HEK293 (cell line): Measurements from ENCODE around the gene RAB20.

Experiments used
- CTCF ChIA-PET: fragments of 350-600 bp; formaldehyde crosslinking; extraction: SDS; loops from one replicate; lab custom pipeline; 2021; ENCODE audit warnings: antibody characterized with exemption; lab: Yijun Ruan, JAX
- POLR2A ChIA-PET: fragments of 300-600 bp; formaldehyde crosslinking; extraction: SDS; loops from one replicate; lab custom pipeline; 2020; ENCODE audit warnings: antibody characterized with exemption, inconsistent platforms; lab: Yijun Ruan, JAX
- H3K27ac ChIP-seq: fragments of 200-500 bp; sonication (Bioruptor generic); 2 replicates; pipeline ENCODE4 v1.5.1; 2014; ENCODE audit warnings: low read depth, low read length, control low read depth, inconsistent platforms; ENCODE audit errors: extremely low read depth
- H3K36me3 ChIP-seq, 2 experiments: fragments of 200-500 bp in 1 of 2; sonication (Bioruptor generic) in 1 of 2; 1 replicate in 1 of 2; 2 replicates in 1 of 2; pipeline ENCODE4 v1.5.1; 2014 to 2017; ENCODE audit warnings: inconsistent platforms in 2 of 2, low read length in 2 of 2; ENCODE audit not compliant: control insufficient read depth in 2 of 2, insufficient read depth in 1 of 2
- H3K4me1 ChIP-seq: fragments of 200-500 bp; sonication (Bioruptor generic); 2 replicates; pipeline ENCODE4 v1.5.1; 2014; ENCODE audit warnings: mild to moderate bottlenecking, low read length, inconsistent platforms; ENCODE audit not compliant: control insufficient read depth, insufficient read depth
- H3K4me3 ChIP-seq: 2 replicates; pipeline ENCODE4 v1.5.1; 2011; ENCODE audit warnings: low read depth, mild to moderate bottlenecking, control low read depth, low read length, moderate library complexity
- H3K9me3 ChIP-seq: fragments of 200-500 bp; sonication (Bioruptor generic); 2 replicates; pipeline ENCODE4 v1.5.1; 2014; ENCODE audit warnings: low read depth, low read length, inconsistent platforms; ENCODE audit not compliant: control insufficient read depth, insufficient read depth
- EGR2 ChIP-seq: fragments of 450-650 bp; formaldehyde crosslinking; IDR thresholded peaks from 2 replicates; pipeline ENCODE4 v1.5.1; 2016; ENCODE audit warnings: low read depth, missing biosample characterization, missing genetic modification characterization
- ELK4 ChIP-seq: IDR thresholded peaks from 2 replicates; pipeline ENCODE4 v1.6.1; 2011; ENCODE audit warnings: mild to moderate bottlenecking, low read depth, low read length, borderline replicate concordance
- ZBTB1 ChIP-seq: fragments of 450-650 bp; formaldehyde crosslinking; IDR thresholded peaks from 2 replicates; pipeline ENCODE4 v1.5.1; 2016; ENCODE audit warnings: missing biosample characterization, missing genetic modification characterization
- ZBTB7A ChIP-seq: fragments of 450-650 bp; formaldehyde crosslinking; IDR thresholded peaks from 2 replicates; pipeline ENCODE4 v1.5.1; 2016; ENCODE audit warnings: low read depth, missing biosample characterization, missing genetic modification characterization
- ZFHX2 ChIP-seq: fragments of 450-650 bp; formaldehyde crosslinking; conservative IDR thresholded peaks from 2 replicates; pipeline ENCODE4 v1.5.1; 2016; ENCODE audit warnings: missing biosample characterization, missing genetic modification characterization
- ZIC2 ChIP-seq: fragments of 450-650 bp; formaldehyde crosslinking; IDR thresholded peaks from 2 replicates; pipeline ENCODE4 v1.5.1; 2016; ENCODE audit warnings: missing biosample characterization, missing genetic modification characterization
- ZNF121 ChIP-seq: fragments of 450-650 bp; formaldehyde crosslinking; IDR thresholded peaks from 2 replicates; pipeline ENCODE4 v1.5.1; 2016; ENCODE audit warnings: missing biosample characterization, missing genetic modification characterization
- ZNF146 ChIP-seq: fragments of 450-650 bp; formaldehyde crosslinking; IDR thresholded peaks from 2 replicates; pipeline ENCODE4 v1.5.1; 2016; ENCODE audit warnings: missing biosample characterization, missing genetic modification characterization
- ZNF184 ChIP-seq: fragments of 450-650 bp; IDR thresholded peaks from 2 replicates; pipeline ENCODE4 v1.5.1; 2018; ENCODE audit warnings: missing biosample characterization, mild to moderate bottlenecking, missing genetic modification characterization
- ZNF521 ChIP-seq: fragments of 450-650 bp; formaldehyde crosslinking; IDR thresholded peaks from 2 replicates; pipeline ENCODE4 v1.5.1; 2017; ENCODE audit warnings: missing biosample characterization, mild to moderate bottlenecking, missing genetic modification characterization
- ZNF529 ChIP-seq: fragments of 450-650 bp; formaldehyde crosslinking; IDR thresholded peaks from 2 replicates; pipeline ENCODE4 v1.5.1; 2017; ENCODE audit warnings: missing genetic modification characterization, missing biosample characterization; ENCODE audit not compliant: insufficient replicate concordance
- ZNF558 ChIP-seq: fragments of 450-650 bp; formaldehyde crosslinking; IDR thresholded peaks from 2 replicates; pipeline ENCODE4 v1.5.1; 2016; ENCODE audit warnings: missing biosample characterization, missing genetic modification characterization
- ZNF639 ChIP-seq: fragments of 450-650 bp; formaldehyde crosslinking; IDR thresholded peaks from 2 replicates; pipeline ENCODE4 v1.5.1; 2016; ENCODE audit warnings: missing biosample characterization, missing genetic modification characterization
- ZNF76 ChIP-seq: fragments of 450-650 bp; formaldehyde crosslinking; IDR thresholded peaks from 2 replicates; pipeline ENCODE4; 2016; ENCODE audit warnings: low read depth, missing biosample characterization, missing genetic modification characterization, borderline replicate concordance
- TF ChIP-seq, protein P1 (sequence below): fragments of 450-650 bp; formaldehyde crosslinking; IDR thresholded peaks from 2 replicates; pipeline ENCODE4 v1.5.1; 2017; ENCODE audit warnings: missing biosample characterization, missing genetic modification characterization

RAB20 gene

GRCh38 chr13:110583178-110583865 lies 21.8 kb upstream of the RAB20 start:
- TF ChIP-seq ZFHX2 (tag by site-specific recombination) = 0 out of 2 replicates have a peak, but pooled peaks have one; percentile 18
- TF ChIP-seq ELK4 = no peak
- peak; percentile 36 for TF ChIP-seq EGR2 (tag by site-specific recombination)
- TF ChIP-seq, all 188 proteins: peak for 2
- ChIA-PET CTCF (interaction anchor here (0.7 kb wide), 1 partner anchor 459 kb away, joined by 3 read pairs; no protein-coding TSS in a partner anchor), POLR2A (no interaction called here)
- H3K27ac ChIP-seq = no peak overlapping the region
- no peaks in the 10 kb centered on the region for H3K9me3 ChIP-seq
- H3K4me1 ChIP-seq = no peaks in the 10 kb centered on the region
- no peak overlapping the region for H3K4me3 ChIP-seq
- no peaks in the 10 kb centered on the region for H3K36me3 ChIP-seq

DNA sequence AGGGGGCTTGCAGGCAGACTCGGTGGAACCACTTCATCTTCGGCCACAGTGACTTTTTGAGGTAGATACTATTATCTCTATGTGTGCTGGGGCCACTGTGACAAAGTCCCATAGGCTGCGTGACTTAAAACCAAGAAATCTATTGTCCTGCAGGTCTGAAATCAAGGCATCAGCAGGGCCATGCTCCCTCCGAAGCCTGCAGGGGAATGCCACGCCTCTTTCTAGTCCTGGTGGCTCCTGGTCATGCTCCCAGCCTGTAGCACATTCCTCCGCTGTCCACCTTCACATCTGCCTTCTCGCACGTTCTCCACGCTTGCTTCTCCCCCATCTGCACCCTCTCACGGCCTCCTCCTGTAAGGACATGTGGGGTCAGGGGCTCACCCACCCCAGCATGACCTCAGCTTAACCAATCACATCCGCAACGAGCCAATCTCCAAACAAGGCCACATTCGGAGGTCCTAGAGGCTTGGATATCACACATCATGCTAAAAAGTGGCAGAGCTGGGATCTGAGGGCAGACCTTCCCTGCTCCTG lies 21.0 kb upstream of the RAB20 start:
- H3K27ac ChIP-seq = no peak overlapping the region
- TF ChIP-seq ZNF121 (tag by site-specific recombination) (no peak), ZNF76 (tag by site-specific recombination) (no peak), ZNF558 (tag by site-specific recombination) (no peak), ZNF521 (tag by site-specific recombination) (no peak), ZBTB7A (no peak), ZNF184 (no peak), ZBTB1 (no peak), ZNF529 (tag by site-specific recombination) (no peak), ZNF639 (tag by site-specific recombination) (no peak)
- TF ChIP-seq, protein P1, sequence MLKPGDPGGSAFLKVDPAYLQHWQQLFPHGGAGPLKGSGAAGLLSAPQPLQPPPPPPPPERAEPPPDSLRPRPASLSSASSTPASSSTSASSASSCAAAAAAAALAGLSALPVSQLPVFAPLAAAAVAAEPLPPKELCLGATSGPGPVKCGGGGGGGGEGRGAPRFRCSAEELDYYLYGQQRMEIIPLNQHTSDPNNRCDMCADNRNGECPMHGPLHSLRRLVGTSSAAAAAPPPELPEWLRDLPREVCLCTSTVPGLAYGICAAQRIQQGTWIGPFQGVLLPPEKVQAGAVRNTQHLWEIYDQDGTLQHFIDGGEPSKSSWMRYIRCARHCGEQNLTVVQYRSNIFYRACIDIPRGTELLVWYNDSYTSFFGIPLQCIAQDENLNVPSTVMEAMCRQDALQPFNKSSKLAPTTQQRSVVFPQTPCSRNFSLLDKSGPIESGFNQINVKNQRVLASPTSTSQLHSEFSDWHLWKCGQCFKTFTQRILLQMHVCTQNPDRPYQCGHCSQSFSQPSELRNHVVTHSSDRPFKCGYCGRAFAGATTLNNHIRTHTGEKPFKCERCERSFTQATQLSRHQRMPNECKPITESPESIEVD (tag by site-specific recombination) = no peak
- TF ChIP-seq, all 188 proteins: peak for 0
- CTCF ChIA-PET = interaction anchor here (0.7 kb wide), 1 partner anchor 458 kb away, joined by 3 read pairs; no protein-coding TSS in a partner anchor
- Histone ChIP-seq H3K36me3 (no peaks in the 10 kb centered on the region), H3K4me3 (no peak overlapping the region), H3K4me1 (no peaks in the 10 kb centered on the region), H3K9me3 (no peaks in the 10 kb centered on the region)
- POLR2A ChIA-PET = no interaction called here

GRCh38 chr13:110581506-110582185 lies 20.1 kb upstream of the RAB20 start:
- ChIA-PET CTCF (no interaction called here), POLR2A (no interaction called here)
- Histone ChIP-seq H3K36me3 (no peaks in the 10 kb centered on the region), H3K4me3 (no peak overlapping the region), H3K9me3 (no peaks in the 10 kb centered on the region), H3K27ac (no peak overlapping the region), H3K4me1 (no peaks in the 10 kb centered on the region)
- TF ChIP-seq ZIC2 (tag by site-specific recombination) = peak; percentile 35; the same call in 1 of the 2 replicates
- no peak for TF ChIP-seq ZNF146 (tag by site-specific recombination)
